Measurements from ENCODE around the gene NFAT5. TPM values are rescaled to one million over a fixed set of nuclear protein-coding genes. Genes with fewer than 3 reads are reported as not detected.
"Not testable (repeated sequence)": the region's sequence is repeated elsewhere in the genome, so short reads cannot be mapped to it uniquely, and the experiment has no call there.

NFAT5 gene
- total RNA-seq, 1 donor from 2014 or later = 30.1 TPM

GRCh38 chr16:69544088-69544487 lies 21.7 kb upstream of the NFAT5 start:
- Mint-ChIP-seq H3K4me3 (no peak overlapping the region), H3K27me3 (no peaks in the 10 kb centered on the region), H3K36me3 (no peaks in the 10 kb centered on the region), H3K9me3 (no peaks in the 10 kb centered on the region), H3K27ac (no peak overlapping the region), H3K4me1 (ENCODE audit: unreplicated experiment) (no peaks in the 10 kb centered on the region)
- DNase-seq (ENCODE audit: extremely low spot score, unreplicated experiment) = no peak
- no peak for TF ChIP-seq CTCF (conservative IDR thresholded peaks at IDR 0.05)

- H3K4me1 Mint-ChIP-seq (ENCODE audit: unreplicated experiment); H3K36me3 Mint-ChIP-seq; H3K4me3 Mint-ChIP-seq; DNase-seq (ENCODE audit: extremely low spot score, unreplicated experiment); H3K9me3 Mint-ChIP-seq; H3K27me3 Mint-ChIP-seq; H3K27ac Mint-ChIP-seq: not testable (repeated sequence)
Observed at GRCh38 chr16:69546663-69547062, 19.1 kb upstream of the NFAT5 start.

DNA sequence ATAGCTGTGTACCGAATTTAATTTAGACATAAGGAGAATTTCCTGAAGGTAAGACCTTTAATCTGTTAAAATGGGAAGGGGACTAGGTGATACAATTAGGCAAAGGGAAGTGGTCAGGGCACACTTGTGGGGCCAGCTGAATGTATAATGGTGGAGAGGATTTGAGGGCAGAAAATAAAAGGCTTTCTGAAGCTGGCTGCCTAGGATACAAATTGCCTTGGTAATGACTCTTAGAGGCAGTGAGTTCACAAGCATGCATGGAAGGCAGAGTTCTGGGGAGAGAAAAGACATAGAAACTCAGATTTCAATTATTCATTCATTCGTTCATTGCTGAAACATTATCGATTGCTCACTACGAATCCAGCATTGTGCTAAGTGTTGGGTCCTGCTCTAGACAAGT lies 12.4 kb upstream of the NFAT5 start:
- no peak for TF ChIP-seq CTCF (conservative IDR thresholded peaks at IDR 0.05)
- Mint-ChIP-seq H3K27ac (no peak overlapping the region), H3K4me3 (no peak overlapping the region), H3K9me3 (no peaks in the 10 kb centered on the region), H3K27me3 (no peaks in the 10 kb centered on the region), H3K4me1 (ENCODE audit: unreplicated experiment) (peaks cover 13% of the 10 kb centered on the region), H3K36me3 (no peaks in the 10 kb centered on the region)
- no peak for DNase-seq (ENCODE audit: extremely low spot score, unreplicated experiment)

- Mint-ChIP-seq H3K4me3 (no peak overlapping the region), H3K27ac (no peak overlapping the region), H3K36me3 (no peaks in the 10 kb centered on the region), H3K27me3 (no peaks in the 10 kb centered on the region), H3K9me3 (no peaks in the 10 kb centered on the region), H3K4me1 (ENCODE audit: unreplicated experiment) (peaks cover 13% of the 10 kb centered on the region)
- no peak for DNase-seq (ENCODE audit: extremely low spot score, unreplicated experiment)
- no peak for TF ChIP-seq CTCF (conservative IDR thresholded peaks at IDR 0.05)
Observed at GRCh38 chr16:69554495-69554894, 11.3 kb upstream of the NFAT5 start.

GRCh38 chr16:69555437-69555836 lies 10.3 kb upstream of the NFAT5 start:
- H3K4me3 Mint-ChIP-seq = no peak overlapping the region
- H3K27ac Mint-ChIP-seq = no peak overlapping the region
- peaks cover 13% of the 10 kb centered on the region for H3K4me1 Mint-ChIP-seq (ENCODE audit: unreplicated experiment)
- no peaks in the 10 kb centered on the region for H3K36me3 Mint-ChIP-seq
- no peak for DNase-seq (ENCODE audit: extremely low spot score, unreplicated experiment)
- no peaks in the 10 kb centered on the region for H3K9me3 Mint-ChIP-seq
- TF ChIP-seq CTCF (conservative IDR thresholded peaks at IDR 0.05) = no peak
- H3K27me3 Mint-ChIP-seq = no peaks in the 10 kb centered on the region

- no peak for DNase-seq (ENCODE audit: extremely low spot score, unreplicated experiment)
- Mint-ChIP-seq H3K9me3 (no peaks in the 10 kb centered on the region), H3K27ac (no peak overlapping the region), H3K4me3 (no peak overlapping the region), H3K36me3 (no peaks in the 10 kb centered on the region), H3K27me3 (no peaks in the 10 kb centered on the region), H3K4me1 (ENCODE audit: unreplicated experiment) (peaks cover 13% of the 10 kb centered on the region)
- no peak for TF ChIP-seq CTCF (conservative IDR thresholded peaks at IDR 0.05)
Observed at GRCh38 chr16:69555867-69556266, 9.9 kb upstream of the NFAT5 start.
